Right atrium auricular region (tissue), 2 donors: ENCODE results near the gene ENOX2. TPM values are rescaled to one million over a fixed set of nuclear protein-coding genes. Genes with fewer than 3 reads are reported as not detected.

Experiments
- DNase-seq: peaks from one replicate; pipeline ENCODE4 v3.0.0-alpha.2; 2019; ENCODE audit warnings: low spot score
- H3K27ac ChIP-seq, 2 donors: fragments of 200-600 bp; sonication (generic); 1 replicate in 1 of 2; 2 replicates in 1 of 2; pipeline ENCODE4 v1.5.1; 2016 to 2019
- H3K27me3 ChIP-seq, 2 donors: fragments of 200-600 bp; sonication (generic); one replicate each; pipeline versions ENCODE4 v1.5.1 to v1.6.0; 2017 to 2019
- H3K36me3 ChIP-seq: fragments of 200-600 bp; sonication (generic); one replicate; pipeline ENCODE4 v1.5.1; 2016
- H3K4me1 ChIP-seq, 2 donors: fragments of 200-600 bp; sonication (generic); one replicate each; pipeline versions ENCODE4 v1.5.1 to v1.6.0; 2017 to 2019
- H3K4me3 ChIP-seq, 2 donors: fragments of 200-600 bp; sonication (generic); 1 replicate in 1 of 2; 2 replicates in 1 of 2; pipeline ENCODE4 v1.5.1; 2017 to 2019; ENCODE audit warnings: mild to moderate bottlenecking in 1 of 2, moderate library complexity in 1 of 2
- H3K9me3 ChIP-seq, 2 donors: fragments of 200-600 bp; sonication (generic); one replicate each; pipeline ENCODE4 v1.5.1; 2019
- total RNA-seq, 2 donors: library from RNA; depleted of rRNA; stranded (reverse); fragments of >200 nt; gene quantifications; one replicate each; pipeline ENCODE4 v1.1.0, GENCODE V29; 2016
- TF ChIP-seq, protein P1 (sequence below), 2 donors: fragments of 200-600 bp; sonication (generic); IDR thresholded peaks; one replicate each; pipeline ENCODE4 v1.5.1; 2019; ENCODE audit warnings: antibody characterized with exemption in 2 of 2

Gene ENOX2
- total RNA-seq, 2 donors from 2014 or later = 16.8 to 22.6 TPM

GRCh38 chrX:130877892-130878341, 25.1 kb downstream of the ENOX2 start:
- Histone ChIP-seq H3K4me1 (peaks cover 0 to 4% of the 10 kb centered on the region in 2 donors), H3K27me3 (peaks cover 0 to 3% of the 10 kb centered on the region in 2 donors), H3K9me3 (peaks cover 0 to 5% of the 10 kb centered on the region in 2 donors), H3K4me3 (no peak overlapping the region), H3K27ac (peak overlapping the region in 1 of 2 donors; percentile 18), H3K36me3 (no peaks in the 10 kb centered on the region)
- TF ChIP-seq, protein P1, sequence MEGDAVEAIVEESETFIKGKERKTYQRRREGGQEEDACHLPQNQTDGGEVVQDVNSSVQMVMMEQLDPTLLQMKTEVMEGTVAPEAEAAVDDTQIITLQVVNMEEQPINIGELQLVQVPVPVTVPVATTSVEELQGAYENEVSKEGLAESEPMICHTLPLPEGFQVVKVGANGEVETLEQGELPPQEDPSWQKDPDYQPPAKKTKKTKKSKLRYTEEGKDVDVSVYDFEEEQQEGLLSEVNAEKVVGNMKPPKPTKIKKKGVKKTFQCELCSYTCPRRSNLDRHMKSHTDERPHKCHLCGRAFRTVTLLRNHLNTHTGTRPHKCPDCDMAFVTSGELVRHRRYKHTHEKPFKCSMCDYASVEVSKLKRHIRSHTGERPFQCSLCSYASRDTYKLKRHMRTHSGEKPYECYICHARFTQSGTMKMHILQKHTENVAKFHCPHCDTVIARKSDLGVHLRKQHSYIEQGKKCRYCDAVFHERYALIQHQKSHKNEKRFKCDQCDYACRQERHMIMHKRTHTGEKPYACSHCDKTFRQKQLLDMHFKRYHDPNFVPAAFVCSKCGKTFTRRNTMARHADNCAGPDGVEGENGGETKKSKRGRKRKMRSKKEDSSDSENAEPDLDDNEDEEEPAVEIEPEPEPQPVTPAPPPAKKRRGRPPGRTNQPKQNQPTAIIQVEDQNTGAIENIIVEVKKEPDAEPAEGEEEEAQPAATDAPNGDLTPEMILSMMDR (IDR thresholded peaks at IDR 0.05) = no peak
- no peak for DNase-seq

DNA sequence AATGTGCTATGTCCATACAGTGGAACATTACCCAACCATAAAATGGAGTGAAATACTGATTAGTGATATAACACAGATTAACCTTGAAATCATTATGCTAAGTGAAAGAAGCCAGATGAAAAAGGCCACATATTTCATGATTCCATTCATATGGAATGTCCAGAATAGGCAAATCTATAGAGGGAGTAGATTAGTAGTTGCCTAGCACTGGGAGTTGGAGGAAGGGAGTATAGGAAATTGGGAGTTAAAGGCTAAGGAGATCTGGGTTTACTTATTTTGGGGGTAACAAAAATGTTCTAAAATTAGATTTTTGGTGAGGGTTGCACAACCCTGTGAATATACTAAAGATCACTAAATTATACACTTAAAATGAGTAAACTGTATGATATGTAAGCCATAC, 26.8 kb downstream of the ENOX2 start:
- no peak overlapping the region for H3K27ac ChIP-seq

DNA sequence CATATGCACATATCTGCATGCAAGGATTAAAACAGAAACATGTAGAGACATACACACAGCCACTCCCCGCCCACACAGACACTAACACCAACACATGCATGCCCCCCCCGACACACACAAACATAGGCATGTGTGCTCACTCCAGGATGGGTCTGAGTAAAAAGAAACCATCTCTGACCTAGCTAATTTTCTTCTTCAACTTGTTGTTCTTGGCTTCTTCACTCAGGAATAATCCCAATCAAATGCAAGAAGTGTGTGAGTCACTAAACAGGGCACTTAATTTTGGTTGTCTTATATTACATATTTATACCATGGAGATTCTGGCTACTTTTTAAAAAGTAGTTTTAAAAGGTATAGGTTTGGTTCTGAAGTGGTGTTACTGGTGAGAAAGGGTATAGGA, 28.3 kb downstream of the ENOX2 start:
- no peak overlapping the region for H3K4me3 ChIP-seq
- peaks cover 0 to 4% of the 10 kb centered on the region in 2 donors for H3K4me1 ChIP-seq
- no peak overlapping the region for H3K27ac ChIP-seq
- H3K36me3 ChIP-seq = no peaks in the 10 kb centered on the region
- no peak for DNase-seq
- H3K27me3 ChIP-seq = no peaks in the 10 kb centered on the region
- TF ChIP-seq, protein P1 (IDR thresholded peaks at IDR 0.05) = no peak
- H3K9me3 ChIP-seq = peaks cover 0 to 5% of the 10 kb centered on the region in 2 donors

More for the DNA sequence above, 26.8 kb downstream of the ENOX2 start:
- H3K36me3 ChIP-seq = no peaks in the 10 kb centered on the region
- no peak overlapping the region for H3K4me3 ChIP-seq
- peaks cover 0 to 4% of the 10 kb centered on the region in 2 donors for H3K4me1 ChIP-seq
- TF ChIP-seq, protein P1 (IDR thresholded peaks at IDR 0.05) = no peak
- DNase-seq = no peak
- no peaks in the 10 kb centered on the region for H3K27me3 ChIP-seq
- peaks cover 0 to 5% of the 10 kb centered on the region in 2 donors for H3K9me3 ChIP-seq

GRCh38 chrX:130869239-130869638, 33.8 kb downstream of the ENOX2 start:
- Histone ChIP-seq H3K36me3 (no peaks in the 10 kb centered on the region), H3K27me3 (no peaks in the 10 kb centered on the region), H3K4me1 (no peaks in the 10 kb centered on the region), H3K4me3 (no peak overlapping the region), H3K9me3 (no peaks in the 10 kb centered on the region), H3K27ac (no peak overlapping the region)
- TF ChIP-seq, protein P1 (IDR thresholded peaks at IDR 0.05) = no peak
- DNase-seq = no peak

DNA sequence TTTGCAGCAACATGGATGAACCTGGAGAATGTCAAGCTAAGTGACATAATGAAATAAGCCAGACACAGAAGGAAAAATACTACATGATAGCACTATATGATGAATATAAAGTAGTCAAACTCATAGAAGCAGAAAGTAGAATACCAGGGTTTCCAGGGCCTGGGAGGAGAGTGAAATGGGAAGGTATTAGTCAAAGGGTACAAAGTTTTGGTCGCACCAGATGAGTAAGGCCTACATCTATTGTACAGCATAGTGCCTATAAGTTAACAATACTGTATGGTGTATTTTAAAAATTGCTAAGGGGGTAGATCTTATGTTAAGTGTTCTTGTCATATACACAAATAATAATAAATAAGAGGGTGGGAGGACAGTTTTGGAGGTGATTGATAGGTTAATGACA, 41.5 kb downstream of the ENOX2 start:
- H3K9me3 ChIP-seq = no peaks in the 10 kb centered on the region

More for the DNA sequence above, 41.5 kb downstream of the ENOX2 start:
- TF ChIP-seq, protein P1 (IDR thresholded peaks at IDR 0.05) = no peak
- DNase-seq = no peak
- Histone ChIP-seq H3K27me3 (no peaks in the 10 kb centered on the region), H3K27ac (no peak overlapping the region), H3K4me3 (no peak overlapping the region), H3K36me3 (no peaks in the 10 kb centered on the region), H3K4me1 (no peaks in the 10 kb centered on the region)
